Measurements from ENCODE around the gene MTG2. TPM values are rescaled to one million over a fixed set of nuclear protein-coding genes. Genes with fewer than 3 reads are reported as not detected.

Gene MTG2
- total and polyA plus RNA-seq, 2 of the 8 experiments (the other 6 are each of a cell fraction or from before 2014, with no cell fraction given) = 14.4 to 22.8 TPM

DNA sequence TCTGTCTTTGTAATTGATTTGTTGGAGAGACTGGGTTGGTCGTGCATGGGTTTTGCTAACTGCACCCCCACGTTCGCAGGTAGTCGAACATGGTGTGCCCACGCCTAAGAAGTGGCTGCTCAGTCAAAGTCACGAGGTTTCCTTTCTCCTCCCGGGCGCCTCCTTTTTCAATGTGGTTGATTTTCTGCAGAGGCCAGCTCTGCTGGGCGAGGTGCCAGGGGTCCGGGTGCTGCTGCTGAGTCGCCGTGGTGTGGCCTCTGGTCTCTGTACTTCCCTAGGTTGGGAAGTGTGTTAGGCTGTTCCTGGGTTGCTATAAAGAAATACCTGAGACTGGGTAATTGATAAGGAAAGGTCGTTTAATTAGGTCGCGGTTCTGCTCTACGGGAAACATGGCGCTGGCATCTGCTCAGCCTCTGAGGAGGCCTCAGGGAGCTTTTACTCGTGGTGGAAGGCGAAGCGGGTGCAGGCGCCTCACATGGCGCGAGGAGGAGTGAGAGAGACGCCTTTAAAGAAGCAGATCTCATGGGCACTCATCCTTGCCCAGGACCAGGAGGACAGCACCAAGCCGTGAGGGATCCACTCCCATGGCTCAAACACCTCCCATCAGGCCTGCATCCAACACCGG lies 69.6 kb downstream of the MTG2 start:
- H2AK5ac ChIP-seq (ENCODE audit: low read depth, low read length) = no peak overlapping the region
- H4K20me1 ChIP-seq (replicated peaks in 1 of 2; ENCODE audit: control insufficient read depth in 1 of 2, insufficient read depth in 2 of 2, low read length in 2 of 2) = peaks cover 14 to 16% of the 10 kb centered on the region in 2 experiments
- H4K8ac ChIP-seq (ENCODE audit: extremely low read depth, insufficient read depth, low read length) = no peak overlapping the region
- no peak overlapping the region for H2BK12ac ChIP-seq (ENCODE audit: low read depth, low read length)
- no peaks in the 10 kb centered on the region for H3K4me1 ChIP-seq (replicated peaks in 1 of 4; ENCODE audit: control insufficient read depth in 3 of 4, insufficient read depth in 4 of 4, low read length in 3 of 4)
- H3K4me2 ChIP-seq (ENCODE audit: insufficient read depth in 1 of 2, low read depth in 2 of 2, low read length in 2 of 2) = no peak overlapping the region
- peaks cover 21% of the 10 kb centered on the region for H3K79me1 ChIP-seq (ENCODE audit: low read depth, low read length)
- H3K4ac ChIP-seq (replicated peaks; ENCODE audit: insufficient read length, low read depth, low read length) = no peak overlapping the region
- peaks cover 0 to 58% of the 10 kb centered on the region in 2 experiments; a peak in 2 of 4 replicates for H3K79me2 ChIP-seq (ENCODE audit: control insufficient read depth in 1 of 2, insufficient read depth in 2 of 2, low read length in 2 of 2)
- no peak overlapping the region for H3K9ac ChIP-seq (replicated peaks in 1 of 4; ENCODE audit: extremely low read depth in 1 of 4, low read depth in 3 of 4, low read length in 3 of 4)
- no peaks in the 10 kb centered on the region for H3K23me2 ChIP-seq (ENCODE audit: low read depth, low read length)
- no peak overlapping the region for H2BK120ac ChIP-seq (replicated peaks; ENCODE audit: low read depth, low read length)
- POLR2A ChIA-PET (ENCODE audit: partially characterized antibody) = interaction anchor here (1.1 to 1.4 kb wide), 4 partner anchors 9 to 29 kb away, joined by 3 to 4 read pairs (median 3); partner anchors contain the start of gene OSBPL2
- CTCF ChIA-PET (ENCODE audit: partially characterized antibody) = interaction anchor here (0.8 kb wide), 1 partner anchor 16 kb away, joined by 3 read pairs; no protein-coding TSS in a partner anchor
- no peak overlapping the region for H3K18ac ChIP-seq (ENCODE audit: extremely low read depth, low read length)
- no peak for FAIRE-seq
- no peak overlapping the region for H2BK20ac ChIP-seq (ENCODE audit: low read length)
- no peak overlapping the region for H4K5ac ChIP-seq (ENCODE audit: insufficient read length, low read depth, low read length)
- H3K27me3 ChIP-seq (replicated peaks in 1 of 4; ENCODE audit: control insufficient read depth in 3 of 4, extremely low read depth in 1 of 4, insufficient read depth in 3 of 4, low read length in 3 of 4) = no peaks in the 10 kb centered on the region
- H3K4me3 ChIP-seq (ENCODE audit: extremely low read depth in 1 of 4, insufficient read depth in 2 of 4, low read depth in 3 of 4, low read length in 4 of 4) = no peak overlapping the region
- TF ChIP-seq CHD2 (IDR thresholded peaks at IDR 0.05; ENCODE audit: low read length) (no peak), MAFK (IDR thresholded peaks at IDR 0.05; ENCODE audit: low read depth, low read length) (no peak), CHD1 (IDR thresholded peaks at IDR 0.05; ENCODE audit: low read depth, low read length) (no peak), EZH2 (IDR thresholded peaks at IDR 0.05; ENCODE audit: low read depth, low read length, severe bottlenecking) (no peak), CREB1 (IDR thresholded peaks at IDR 0.05) (no peak), ZNF274 (IDR thresholded peaks at IDR 0.05; ENCODE audit: borderline replicate concordance, extremely low read depth, low read length) (no peak), BACH1 (IDR thresholded peaks at IDR 0.05; ENCODE audit: low read length) (no peak), TAF7 (optimal IDR thresholded peaks at IDR 0.05; ENCODE audit: borderline replicate concordance, low read depth, low read length) (no peak), TBP (IDR thresholded peaks at IDR 0.05; ENCODE audit: low read depth, low read length) (no peak), RAD21 (IDR thresholded peaks at IDR 0.05 in 1 of 2, conservative IDR thresholded peaks at IDR 0.05 in 1 of 2; ENCODE audit: low read depth in 2 of 2, low read length in 2 of 2) (no peak), CBX5 (IDR thresholded peaks at IDR 0.05; ENCODE audit: low read depth, low read length) (no peak), RNF2 (IDR thresholded peaks at IDR 0.05; ENCODE audit: borderline replicate concordance, low read depth, low read length, missing control alignments, poor library complexity, severe bottlenecking) (no peak)
- H2BK5ac ChIP-seq (ENCODE audit: low read depth, low read length) = no peak overlapping the region; the same call in 1 of the 2 replicates
- H3K23ac ChIP-seq (ENCODE audit: insufficient read length) = no peak overlapping the region
- no peaks in the 10 kb centered on the region for H3K9me3 ChIP-seq (ENCODE audit: insufficient read depth in 2 of 2, low read depth in 1 of 2, low read length in 1 of 2)
- no peak overlapping the region for H4K91ac ChIP-seq (replicated peaks; ENCODE audit: insufficient read length, low read length)
- H3K56ac ChIP-seq (replicated peaks; ENCODE audit: insufficient read length, low read depth, low read length) = no peak overlapping the region
- no peak for DNase-seq (ENCODE audit: low read depth in 1 of 2, low spot score in 2 of 2)
- H3K14ac ChIP-seq (ENCODE audit: insufficient read length) = no peak overlapping the region
- no peak overlapping the region for H3K27ac ChIP-seq (ENCODE audit: low read depth, low read length)
- WGBS, 2 experiments (ENCODE audit: extremely low coverage in 1 of 2, insufficient coverage in 1 of 2, insufficient read length in 1 of 2, insufficient replicate concordance in 2 of 2, low coverage in 1 of 2, low lambda C conversion rate in 2 of 2, missing lambda C conversion rate in 1 of 2) = 90% methylated on average over 26 of the region's 26 CpGs; no CpG with 5 or more reads in 1 of the 2 experiments
- H2AFZ ChIP-seq (ENCODE audit: low read length) = no peak overlapping the region
- H2BK15ac ChIP-seq (ENCODE audit: low read length) = no peak overlapping the region
- H3K36me3 ChIP-seq (ENCODE audit: control insufficient read depth in 2 of 4, insufficient read depth in 4 of 4, low read length in 3 of 4) = peaks cover 0 to 8% (median 0%) of the 10 kb centered on the region in 4 experiments; a peak in 4 of 8 replicates
